HL-60 (cell line): ENCODE measurements around the gene NAALAD2.

Experiments used
- DNase-seq, 2 experiments: peaks; one replicate each; pipeline ENCODE4 v3.0.0-alpha.2; 2010 to 2020; ENCODE audit warnings: low read depth in 1 of 2, low spot score in 1 of 2
- H3K27ac ChIP-seq: fragments of 250-450 bp; sonication (Bioruptor Pico); replicated peaks from 2 replicates; pipeline ENCODE4 v1.5.1; 2020; ENCODE audit warnings: mild to moderate bottlenecking, moderate library complexity
- H3K27me3 ChIP-seq: fragments of 250-450 bp; sonication (Bioruptor Pico); 2 replicates; pipeline ENCODE4 v1.5.1; 2021; ENCODE audit warnings: mild to moderate bottlenecking, moderate library complexity; ENCODE audit not compliant: insufficient read depth, poor library complexity, severe bottlenecking
- H3K4me3 ChIP-seq: replicated peaks from 2 replicates; pipeline ENCODE4 v1.5.1; 2011; ENCODE audit warnings: mild to moderate bottlenecking, control low read depth, low read length; ENCODE audit not compliant: insufficient read depth
- GABPA ChIP-seq: IDR thresholded peaks from 2 replicates; pipeline ENCODE4 v1.6.1; 2012; ENCODE audit warnings: low read depth
- POLR2AphosphoS5 ChIP-seq: IDR thresholded peaks from 2 replicates; pipeline ENCODE4 v1.6.1; 2012; ENCODE audit warnings: low read depth
- REST ChIP-seq: IDR thresholded peaks from 2 replicates; pipeline ENCODE4 v1.6.1; 2012; ENCODE audit warnings: low read depth; ENCODE audit not compliant: insufficient replicate concordance
- SPI1 ChIP-seq: IDR thresholded peaks from 2 replicates; pipeline ENCODE4 v1.6.1; 2012; ENCODE audit warnings: low read depth, mild to moderate bottlenecking, borderline replicate concordance
- TF ChIP-seq, protein P1 (sequence below): IDR thresholded peaks from one replicate; pipeline ENCODE4 v1.5.1; 2011; ENCODE audit warnings: low read length, control low read depth, inconsistent platforms; ENCODE audit not compliant: insufficient read depth

Gene NAALAD2

GRCh38 chr11:90124946-90125345, 9.5 kb upstream of the NAALAD2 start:
- no peak overlapping the region for H3K27ac ChIP-seq
- no peak for DNase-seq
- no peaks in the 10 kb centered on the region for H3K27me3 ChIP-seq
- TF ChIP-seq REST (no peak), GABPA (no peak), POLR2AphosphoS5 (no peak), SPI1 (no peak)
- TF ChIP-seq, protein P1, sequence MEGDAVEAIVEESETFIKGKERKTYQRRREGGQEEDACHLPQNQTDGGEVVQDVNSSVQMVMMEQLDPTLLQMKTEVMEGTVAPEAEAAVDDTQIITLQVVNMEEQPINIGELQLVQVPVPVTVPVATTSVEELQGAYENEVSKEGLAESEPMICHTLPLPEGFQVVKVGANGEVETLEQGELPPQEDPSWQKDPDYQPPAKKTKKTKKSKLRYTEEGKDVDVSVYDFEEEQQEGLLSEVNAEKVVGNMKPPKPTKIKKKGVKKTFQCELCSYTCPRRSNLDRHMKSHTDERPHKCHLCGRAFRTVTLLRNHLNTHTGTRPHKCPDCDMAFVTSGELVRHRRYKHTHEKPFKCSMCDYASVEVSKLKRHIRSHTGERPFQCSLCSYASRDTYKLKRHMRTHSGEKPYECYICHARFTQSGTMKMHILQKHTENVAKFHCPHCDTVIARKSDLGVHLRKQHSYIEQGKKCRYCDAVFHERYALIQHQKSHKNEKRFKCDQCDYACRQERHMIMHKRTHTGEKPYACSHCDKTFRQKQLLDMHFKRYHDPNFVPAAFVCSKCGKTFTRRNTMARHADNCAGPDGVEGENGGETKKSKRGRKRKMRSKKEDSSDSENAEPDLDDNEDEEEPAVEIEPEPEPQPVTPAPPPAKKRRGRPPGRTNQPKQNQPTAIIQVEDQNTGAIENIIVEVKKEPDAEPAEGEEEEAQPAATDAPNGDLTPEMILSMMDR = no peak
- H3K4me3 ChIP-seq = no peak overlapping the region

DNA sequence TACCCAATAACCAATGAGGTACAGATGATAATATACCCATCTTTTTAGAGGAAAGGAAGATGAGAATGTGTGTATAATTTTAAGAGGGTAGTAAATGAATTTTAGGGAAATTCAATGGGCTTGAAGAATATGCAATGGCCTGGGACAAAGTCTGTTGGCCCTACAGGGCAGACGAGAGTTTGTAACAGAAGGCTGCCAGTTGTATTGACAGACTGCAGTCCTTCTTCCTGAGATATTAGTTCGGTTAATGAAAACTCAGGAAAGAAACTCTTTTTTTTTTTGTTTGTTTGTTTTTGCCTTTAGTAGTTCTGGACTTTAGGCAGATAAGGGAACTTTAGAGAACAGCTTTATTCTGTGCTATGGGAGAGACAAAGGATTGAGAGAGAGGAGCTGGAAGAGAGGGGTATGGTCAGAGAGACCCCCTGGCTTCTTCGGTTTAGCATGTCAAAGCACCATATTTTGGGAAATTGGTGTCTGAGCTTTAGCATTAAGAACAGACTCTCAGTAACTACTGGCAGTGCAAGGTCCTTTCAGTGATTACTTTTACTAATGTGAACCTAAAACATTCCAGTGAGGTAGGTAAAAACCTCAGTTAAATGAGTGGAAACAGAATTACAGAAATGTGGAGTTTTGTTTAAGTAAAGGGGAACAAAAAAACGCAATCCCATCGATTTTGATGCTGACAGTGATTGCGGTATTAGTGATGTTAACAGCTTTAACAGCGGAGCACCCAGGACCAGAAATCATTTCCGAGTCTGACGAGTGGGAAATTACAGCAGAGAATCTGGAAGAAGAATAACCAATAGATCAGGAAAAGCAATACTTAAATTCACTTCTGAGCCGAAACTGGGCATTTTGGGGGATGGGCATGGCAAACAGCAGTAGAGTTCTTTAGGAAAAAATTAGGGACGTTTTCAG, 644 bp upstream of the NAALAD2 start:
- TF ChIP-seq SPI1 = no peak
- no peak for TF ChIP-seq REST
- TF ChIP-seq POLR2AphosphoS5 = no peak
- TF ChIP-seq, protein P1 = no peak
- no peak for TF ChIP-seq GABPA
- H3K27ac ChIP-seq = no peak overlapping the region
- H3K27me3 ChIP-seq = peaks cover 42% of the 10 kb centered on the region
- no peak for DNase-seq
- no peak overlapping the region for H3K4me3 ChIP-seq

GRCh38 chr11:90135016-90135415, 553 bp downstream of the NAALAD2 start:
- Histone ChIP-seq H3K27ac (no peak overlapping the region), H3K27me3 (peaks cover 42% of the 10 kb centered on the region), H3K4me3 (no peak overlapping the region)
- no peak for DNase-seq
- TF ChIP-seq SPI1 (no peak), GABPA (no peak), POLR2AphosphoS5 (no peak), REST (no peak)
- TF ChIP-seq, protein P1 = no peak
